GDM1 (cell line): ENCODE measurements around the gene TTC21A.
A peak's percentile ranks its signal among the peaks of the same experiment; 100 is the strongest.

Source experiments
- DNase-seq: peaks from one replicate; lab custom pipeline; 2025; lab: John Stamatoyannopoulos, UW

TTC21A gene

DNA sequence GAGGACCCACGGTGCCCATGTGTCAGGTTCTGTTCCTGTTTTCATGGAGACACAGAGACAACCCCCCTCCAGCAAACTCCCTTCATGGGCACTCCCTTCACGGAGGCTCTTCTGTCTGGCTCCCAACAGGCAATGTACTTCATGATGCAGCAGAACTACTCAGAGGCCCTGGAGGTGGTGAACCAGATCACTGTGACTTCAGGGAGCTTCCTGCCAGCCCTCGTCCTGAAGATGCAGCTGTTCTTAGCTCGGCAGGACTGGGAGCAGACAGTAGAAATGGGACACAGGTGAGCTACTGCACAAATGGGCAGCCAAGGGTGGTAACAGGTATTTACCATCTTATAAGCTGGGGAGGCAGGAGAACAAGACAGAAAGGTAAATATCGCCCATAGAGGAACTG lies 7.0 kb downstream of the TTC21A start:
- DNase-seq = no peak

DNA sequence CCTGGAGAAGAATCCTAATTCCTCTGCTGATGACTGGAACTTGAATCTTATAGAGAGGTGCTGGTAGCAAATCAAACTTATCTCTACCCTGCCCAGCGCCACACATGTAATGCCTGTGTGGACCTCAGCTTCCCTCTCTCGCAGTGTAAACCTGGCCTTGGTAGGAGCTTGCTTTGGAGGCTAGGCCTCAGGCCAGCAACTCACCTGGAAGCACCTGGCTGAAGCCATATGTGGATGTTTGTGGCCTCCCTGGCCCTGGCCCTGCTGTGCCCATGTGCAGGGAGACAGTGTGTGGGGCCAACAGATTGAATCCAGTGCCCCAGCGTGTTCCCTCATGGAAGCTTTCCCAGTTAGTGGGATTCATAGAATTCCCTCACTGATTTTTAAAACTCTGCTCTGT lies 8.4 kb downstream of the TTC21A start:
- no peak for DNase-seq

DNA sequence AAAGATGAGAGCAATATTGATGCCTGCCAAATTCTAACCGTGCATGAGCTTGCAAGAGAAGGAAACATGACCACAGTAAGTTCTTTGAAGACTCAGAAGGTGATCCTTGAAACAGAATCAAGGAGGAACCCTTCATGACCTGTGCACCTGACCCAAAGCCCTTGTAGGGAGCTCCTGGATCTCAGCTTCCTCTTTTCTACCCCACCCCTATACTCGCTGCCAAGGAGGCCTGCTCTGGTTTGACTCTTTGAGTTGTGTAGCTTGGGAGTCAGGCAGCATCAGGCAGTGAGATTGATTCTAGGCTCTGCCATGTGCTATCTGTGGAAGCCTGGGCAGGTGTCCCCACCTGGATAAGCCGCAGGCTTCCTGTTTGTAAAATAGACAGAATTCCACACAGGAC lies 10.6 kb downstream of the TTC21A start:
- DNase-seq = peak; percentile 8

DNA sequence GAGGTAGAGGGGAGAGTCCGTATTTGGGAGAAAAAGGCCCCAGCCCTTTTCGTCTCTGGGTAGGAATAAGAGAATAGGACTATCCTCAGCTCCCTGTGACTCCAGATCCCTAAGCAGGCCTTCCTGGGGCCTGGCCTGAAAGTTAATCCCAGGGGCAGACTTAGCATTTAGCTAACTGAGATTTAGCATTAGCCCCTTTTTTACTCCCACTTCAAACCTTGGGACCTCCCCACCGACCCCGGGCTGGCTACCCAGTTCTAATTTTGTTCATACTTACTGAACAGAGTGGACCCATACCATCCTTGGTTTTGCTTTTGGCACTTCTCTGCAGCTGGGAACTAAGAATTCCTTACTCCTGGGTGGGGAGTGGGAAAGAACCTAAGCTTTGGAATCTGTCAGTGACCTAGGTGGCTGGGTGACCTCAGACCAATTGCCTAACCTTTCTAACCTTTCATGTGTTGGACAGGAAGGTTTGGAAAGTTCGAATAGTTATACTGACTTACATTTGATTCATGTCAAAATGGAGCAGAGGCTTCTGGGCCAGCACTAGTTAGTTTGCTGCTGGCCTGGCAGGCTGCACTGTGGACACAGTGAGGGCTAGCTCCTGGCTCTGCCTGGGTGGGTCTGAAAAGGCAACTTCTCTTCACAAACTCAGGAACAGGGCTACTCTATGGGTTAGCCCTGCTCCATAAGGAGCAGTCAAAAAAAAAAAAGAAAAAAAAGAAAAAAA lies 11.6 kb downstream of the TTC21A start:
- no peak for DNase-seq

DNA sequence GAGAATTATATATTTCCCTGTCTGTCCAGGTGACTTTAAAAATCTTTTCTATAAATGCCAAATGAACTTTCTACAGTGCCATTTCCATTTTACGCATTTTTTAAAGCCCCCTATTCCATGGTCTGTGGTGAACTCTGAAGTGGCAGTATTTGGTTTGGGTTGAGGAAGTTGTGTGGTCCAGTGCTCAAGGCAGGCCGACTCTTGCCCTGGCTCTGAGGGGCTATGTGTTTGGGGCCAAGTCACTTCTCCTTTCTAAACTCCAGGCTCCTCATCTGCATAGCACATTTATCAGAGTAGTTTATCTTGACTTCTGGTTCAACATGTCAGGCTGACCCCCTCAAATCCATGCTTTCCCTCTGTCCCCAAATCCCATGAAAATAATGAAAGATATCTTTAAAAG lies 14.1 kb downstream of the TTC21A start:
- DNase-seq = peak; percentile 60

DNA sequence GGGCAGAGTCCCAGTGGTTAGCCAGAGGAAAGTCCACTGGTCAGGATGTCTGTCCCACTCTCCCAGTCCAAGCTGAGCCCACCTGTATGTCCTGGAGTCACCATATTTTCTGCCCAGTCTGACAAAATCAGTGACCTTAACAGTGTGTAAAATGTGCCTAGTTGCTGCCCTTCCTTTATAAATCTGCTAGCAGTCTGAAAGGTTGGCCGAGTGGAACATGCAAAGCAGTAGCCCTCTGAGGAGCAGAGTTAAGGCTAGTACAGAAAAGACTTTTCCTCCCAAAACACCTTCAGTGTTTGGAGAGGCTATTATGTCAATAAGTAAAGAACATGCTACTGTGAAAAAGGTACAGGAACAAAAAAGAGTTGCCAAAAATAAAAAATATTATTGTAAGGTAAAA lies 15.3 kb downstream of the TTC21A start:
- DNase-seq = no peak

DNA sequence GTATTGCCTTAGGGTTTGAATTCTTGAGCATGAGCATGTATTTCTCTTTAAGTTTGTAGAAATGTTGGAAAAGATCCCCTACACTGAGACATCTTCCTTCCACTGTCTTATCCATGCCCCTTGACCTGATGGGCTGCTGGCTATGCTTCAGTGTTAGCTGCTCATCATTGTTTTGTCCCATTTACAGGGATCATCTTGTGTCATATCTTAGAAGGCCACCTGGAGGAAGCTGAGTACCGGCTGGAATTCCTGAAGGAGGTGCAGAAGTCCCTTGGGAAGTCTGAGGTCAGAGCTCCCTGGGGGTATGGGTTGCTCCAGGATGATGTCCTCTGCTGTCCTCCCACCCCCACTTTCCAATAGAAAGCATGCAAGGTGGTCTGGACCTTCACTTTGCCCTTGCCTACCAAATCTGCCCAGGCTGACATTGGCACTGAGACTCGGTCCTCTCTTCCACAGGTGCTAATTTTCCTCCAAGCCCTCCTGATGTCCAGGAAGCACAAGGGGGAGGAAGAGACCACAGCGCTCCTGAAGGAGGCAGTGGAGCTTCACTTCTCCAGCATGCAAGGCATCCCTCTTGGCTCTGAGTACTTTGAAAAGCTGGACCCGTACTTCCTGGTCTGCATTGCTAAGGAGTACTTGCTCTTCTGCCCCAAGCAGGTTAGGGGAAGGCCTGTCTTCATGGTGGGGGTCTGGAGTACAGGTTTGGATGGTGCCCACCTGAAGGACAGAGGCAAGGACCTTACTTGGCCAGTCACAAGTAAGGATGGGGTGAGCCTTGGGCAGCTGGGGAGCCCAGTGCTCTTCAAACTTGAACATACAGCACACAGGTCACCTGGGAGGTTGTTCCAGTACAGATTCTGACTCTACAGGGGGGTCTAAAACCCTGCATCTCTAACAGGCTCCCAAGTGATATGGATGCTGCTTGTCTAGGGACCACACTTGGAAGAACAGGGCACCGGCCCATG lies 17.7 kb downstream of the TTC21A start:
- no peak for DNase-seq

DNA sequence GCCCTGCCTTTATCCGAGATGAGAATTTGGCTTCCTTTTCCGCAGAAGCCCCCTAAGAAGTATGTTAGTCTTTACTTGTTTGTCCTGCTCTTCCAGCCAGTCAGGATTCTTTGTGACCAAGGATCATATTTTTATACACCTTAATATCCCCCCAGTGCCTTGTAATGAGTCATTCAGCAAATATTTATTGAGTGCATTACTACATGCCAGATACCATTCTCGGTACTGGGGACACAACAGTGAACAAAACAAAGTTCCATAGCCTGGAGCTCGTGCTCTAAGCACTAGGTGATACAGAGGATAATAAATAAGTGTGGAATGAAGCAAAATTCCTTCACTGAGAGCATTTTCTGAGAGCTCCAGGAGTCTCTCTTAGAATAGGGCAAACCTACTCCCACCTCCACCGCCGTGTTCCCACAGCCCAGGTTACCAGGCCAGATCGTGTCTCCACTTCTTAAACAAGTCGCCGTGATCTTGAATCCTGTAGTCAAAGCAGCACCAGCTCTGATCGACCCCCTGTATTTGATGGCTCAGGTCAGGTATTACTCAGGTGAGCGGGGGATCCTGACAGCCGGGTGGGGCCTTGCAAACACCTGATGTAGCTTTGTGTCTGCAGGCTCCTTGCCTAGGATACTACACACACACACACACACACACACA lies 18.5 kb downstream of the TTC21A start:
- no peak for DNase-seq

DNA sequence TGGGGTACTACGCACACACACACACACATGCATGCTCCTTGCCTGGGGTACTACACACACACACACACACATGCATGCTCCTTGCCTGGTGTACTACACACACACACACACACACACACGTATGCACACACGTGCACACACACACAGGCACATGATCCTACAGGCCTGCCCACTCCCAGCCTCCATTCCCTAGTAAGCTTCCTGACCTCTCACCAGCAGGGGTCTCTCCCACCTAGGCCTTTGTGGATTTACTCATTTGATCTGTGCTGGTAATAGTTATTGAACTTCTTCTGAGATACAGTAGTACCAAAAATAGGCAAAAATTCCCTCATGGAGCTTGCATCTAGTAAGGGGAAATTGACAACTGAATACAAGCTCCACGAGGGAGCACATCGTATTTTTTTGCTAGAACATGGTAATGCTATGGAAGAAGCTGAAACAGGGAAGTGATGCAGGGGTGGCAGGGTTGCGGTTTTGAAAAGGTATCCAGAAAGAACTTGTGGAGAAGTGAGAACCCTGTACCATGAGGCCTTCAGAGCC lies 19.1 kb downstream of the TTC21A start:
- DNase-seq = peak; percentile 65

DNA sequence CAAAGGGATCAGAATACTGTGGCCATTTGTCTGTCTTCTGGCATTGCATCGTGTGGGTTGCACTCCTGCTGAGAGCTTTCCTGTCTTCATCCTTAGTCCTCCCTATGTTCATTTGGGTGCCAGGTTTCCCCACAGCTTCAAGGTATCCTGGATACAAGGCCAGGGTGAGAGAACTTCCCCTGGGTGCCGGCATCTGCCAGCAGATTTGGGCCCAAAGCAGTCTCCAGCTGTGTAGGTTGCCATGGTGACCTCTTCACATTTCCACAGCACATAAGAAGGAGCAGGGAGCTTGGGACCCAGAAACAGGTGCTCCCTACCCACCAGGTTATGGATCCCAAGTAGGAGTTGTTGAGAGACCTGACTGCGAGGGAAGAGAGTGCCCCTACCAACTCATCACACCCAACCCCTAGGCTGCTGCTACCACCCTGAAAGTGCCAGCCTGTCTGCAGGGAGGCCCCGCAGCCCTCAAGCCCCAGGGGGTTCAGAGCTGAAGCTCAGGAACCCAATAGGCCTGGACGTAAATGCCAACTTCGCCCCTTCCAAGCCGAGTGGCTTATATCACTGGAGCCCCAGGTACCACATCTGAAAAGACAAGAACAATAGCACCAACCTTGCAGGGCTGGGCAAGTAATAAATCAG lies 19.9 kb downstream of the TTC21A start:
- no peak for DNase-seq

DNA sequence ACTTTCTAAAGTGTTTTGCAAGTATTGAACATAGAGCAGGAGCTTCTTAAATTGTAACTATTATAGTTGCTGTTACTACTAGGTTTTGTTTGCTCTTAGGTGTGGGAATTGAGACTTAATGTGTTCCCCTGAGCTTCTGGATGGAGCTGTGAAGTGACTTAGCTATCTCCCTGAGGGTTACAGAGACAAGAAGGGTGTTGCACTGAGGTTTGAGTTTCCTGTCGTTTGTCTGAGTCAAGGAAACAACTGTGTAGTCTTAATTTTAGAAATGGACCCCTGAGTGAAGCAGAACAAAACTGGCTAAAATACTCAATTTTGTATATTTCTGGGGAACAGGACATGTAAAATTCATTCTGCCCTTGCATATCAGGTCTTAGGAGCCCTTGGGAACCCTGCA lies 20.4 kb downstream of the TTC21A start:
- DNase-seq = peak; percentile 21

DNA sequence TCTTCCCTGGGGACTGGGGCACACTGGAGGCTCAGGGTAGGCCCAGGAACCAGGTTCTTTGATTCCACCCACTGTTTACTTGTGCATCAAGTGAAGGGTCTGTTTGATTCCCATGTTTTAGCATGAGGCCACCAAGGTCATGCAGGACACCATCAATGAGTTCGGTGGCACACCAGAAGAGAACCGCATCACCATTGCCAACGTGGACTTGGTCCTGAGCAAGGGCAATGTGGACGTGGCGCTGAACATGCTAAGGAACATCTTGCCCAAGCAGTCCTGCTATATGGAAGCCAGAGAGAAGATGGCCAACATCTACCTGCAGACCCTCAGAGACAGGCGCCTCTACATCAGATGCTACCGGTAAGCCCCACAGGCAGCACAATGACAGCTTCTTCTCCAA lies 21.5 kb downstream of the TTC21A start:
- no peak for DNase-seq

DNA sequence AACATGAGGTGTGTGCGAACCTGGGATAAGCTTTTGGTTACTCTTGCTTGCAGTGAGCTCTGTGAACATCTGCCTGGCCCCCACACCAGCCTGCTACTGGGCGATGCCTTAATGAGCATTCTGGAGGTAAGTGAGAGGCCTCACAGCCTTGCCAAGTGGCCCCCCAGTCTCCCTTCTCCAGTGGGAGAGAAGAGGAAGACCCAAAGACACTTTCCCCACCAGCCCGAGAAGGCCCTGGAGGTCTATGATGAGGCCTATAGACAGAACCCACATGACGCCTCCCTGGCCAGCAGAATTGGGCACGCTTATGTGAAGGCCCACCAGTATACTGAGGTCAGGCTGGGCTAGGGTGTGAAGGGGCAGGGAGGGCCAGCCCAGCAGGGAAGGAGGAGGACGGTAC lies 22.5 kb downstream of the TTC21A start:
- no peak for DNase-seq

DNA sequence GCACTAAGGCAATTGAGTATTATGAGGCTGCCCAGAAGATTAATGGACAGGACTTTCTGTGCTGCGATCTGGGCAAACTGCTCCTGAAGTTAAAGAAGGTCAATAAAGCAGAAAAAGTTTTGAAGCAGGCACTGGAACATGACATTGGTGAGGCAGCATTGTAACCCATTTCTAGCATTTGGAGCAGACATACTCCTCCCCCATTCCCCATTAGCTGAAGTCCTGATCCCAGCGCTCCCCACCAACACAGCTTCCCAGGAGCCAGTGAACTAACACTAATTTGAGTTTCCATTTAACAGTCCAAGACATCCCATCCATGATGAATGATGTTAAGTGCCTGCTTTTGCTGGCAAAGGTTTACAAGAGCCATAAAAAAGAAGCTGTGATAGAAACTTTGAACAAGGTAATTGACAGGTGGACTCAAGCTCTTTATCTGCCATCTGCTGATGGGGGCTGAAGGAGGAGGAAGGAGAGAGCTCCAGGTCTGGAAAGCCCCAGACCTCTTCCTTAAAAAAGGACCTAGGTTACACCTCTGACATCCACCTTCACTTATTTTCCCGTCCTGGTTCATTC lies 23.3 kb downstream of the TTC21A start:
- DNase-seq = no peak

DNA sequence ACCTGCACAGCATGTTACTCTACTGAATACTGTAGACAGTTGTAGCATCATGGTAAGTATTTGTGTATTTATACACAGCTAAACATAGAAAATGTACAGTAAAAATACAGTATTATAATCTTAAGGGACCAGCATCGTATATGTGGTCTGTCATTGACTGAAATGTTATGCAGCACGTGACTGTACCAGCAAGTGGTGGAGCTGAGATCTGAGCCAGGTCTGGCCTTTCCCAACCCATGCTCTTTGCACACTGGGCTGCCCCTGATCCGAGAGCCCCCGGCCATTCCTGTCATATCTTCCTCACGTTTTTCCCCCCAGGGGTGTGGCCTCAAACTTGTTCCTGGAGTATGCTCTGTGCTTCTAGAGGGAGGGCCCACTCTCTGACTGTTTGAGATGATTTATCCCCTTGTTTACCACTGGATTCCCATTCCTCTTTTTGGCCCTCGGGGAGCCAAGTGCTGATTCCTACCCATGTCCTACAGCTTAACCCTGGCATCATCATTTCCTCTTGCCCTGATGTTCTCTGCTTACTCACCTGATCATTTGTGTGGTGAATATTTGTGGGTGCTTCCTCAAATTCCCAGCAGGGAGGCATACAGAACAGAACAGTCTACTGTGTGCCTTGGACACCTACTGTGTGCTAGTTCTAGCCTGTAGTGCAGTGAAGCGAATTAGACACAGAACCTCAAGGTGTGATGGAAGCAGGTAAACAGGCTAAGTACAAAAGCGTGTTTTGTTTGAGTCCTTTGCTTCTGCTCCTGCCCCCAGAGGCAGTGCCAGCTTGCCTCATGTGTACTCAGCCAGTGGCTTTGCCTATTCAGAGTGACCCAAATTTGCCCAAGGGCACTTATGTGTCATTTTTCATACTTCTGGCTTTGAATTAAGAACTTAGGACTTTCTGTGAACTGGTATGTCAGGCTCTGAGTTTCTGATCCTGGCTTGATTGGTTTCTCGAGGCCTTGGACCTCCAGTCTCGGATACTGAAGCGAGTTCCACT lies 24.9 kb downstream of the TTC21A start:
- no peak for DNase-seq

DNA sequence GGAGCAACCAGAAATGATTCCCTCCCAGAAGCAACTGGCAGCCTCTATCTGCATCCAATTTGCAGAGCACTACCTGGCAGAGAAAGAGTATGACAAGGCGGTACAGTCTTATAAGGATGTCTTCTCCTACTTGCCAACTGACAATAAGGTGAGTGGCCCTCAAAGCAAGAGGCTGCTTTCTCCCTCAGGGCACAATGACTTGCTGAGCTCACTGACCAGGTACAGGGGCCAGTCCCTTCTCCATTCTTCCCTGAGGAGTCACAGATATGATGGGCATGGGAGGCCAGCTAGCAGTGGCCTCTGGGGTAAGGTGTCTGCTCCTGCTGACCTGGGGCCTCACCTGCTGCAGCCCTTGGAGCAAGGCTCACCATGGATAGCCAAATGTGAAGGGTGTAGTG lies 25.6 kb downstream of the TTC21A start:
- DNase-seq = no peak

DNA sequence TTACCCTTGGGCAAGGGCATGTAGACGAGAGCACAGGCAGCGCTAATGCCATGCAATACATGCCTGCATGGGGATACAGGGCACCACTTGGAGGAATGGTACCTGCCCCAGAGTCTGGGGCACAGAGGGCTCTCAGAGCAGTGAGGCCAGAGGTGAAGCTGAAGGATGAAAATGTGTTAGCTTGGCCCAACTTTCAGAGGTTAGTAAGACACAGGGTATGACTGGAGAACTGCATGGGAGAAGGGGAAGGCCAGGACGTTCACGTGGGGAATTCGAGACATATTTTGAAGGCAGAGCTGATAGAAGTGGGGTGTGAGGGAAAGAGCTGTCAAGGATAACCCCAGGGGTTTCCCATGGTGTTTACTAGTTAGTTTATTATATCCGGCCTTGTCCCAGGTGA lies 26.3 kb downstream of the TTC21A start:
- no peak for DNase-seq

DNA sequence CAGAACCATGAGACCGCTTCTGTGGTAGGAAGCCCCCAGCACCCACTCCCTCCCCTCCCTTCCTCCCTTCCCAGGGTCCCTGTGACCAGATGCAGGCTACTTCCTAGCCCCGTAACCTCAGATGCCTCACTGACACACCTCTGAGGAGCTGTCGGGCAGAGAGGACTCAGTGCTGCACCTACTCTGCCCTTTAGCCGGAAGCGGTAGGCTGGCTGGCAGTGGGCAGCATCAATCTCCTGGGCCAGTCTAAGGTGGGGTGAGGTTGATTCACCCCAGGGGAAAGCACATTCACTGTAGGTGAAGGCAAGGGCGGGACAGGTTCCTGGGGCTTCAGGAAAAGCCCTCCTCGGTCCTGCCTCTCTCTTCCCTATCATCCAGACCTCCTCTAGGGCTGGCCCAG lies 26.8 kb downstream of the TTC21A start:
- no peak for DNase-seq

DNA sequence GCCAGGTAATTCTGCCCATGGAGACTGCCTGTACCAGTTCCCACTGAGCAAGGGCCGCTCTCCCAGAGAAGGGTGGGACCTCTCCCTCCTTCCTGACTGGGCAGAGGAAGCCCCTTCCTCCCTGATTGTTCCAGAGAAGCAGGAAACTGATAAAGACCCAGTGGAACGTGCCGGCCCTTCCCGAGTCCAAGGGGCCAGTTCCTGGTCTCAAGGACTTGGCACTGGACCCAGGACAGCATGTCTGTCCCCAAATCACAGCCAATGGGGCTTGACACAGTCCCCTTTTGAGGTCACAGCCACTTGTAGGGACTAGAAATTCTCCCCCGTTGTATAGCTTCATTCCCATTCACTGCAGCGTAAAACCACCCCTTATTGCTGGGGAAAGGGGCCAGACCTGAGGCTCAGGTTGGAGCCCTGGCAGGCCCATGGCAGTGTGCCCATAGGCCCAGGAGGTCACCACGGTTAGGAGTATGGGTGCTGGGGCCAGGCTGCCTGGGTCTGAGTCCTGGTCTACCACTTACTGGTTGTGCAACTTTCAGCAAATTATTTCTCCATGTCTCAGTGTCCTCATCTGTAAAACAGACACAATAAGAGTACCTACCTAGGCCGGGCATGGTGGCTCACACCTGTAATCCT lies 27.8 kb downstream of the TTC21A start:
- DNase-seq = no peak
